Cardiac muscle cell (in vitro differentiated cells and primary cell): Measurements from ENCODE around the gene ZCCHC18. TPM values are rescaled to one million over a fixed set of nuclear protein-coding genes. Genes with fewer than 3 reads are reported as not detected.

Experiments
- DNase-seq, 2 donors: peaks; one replicate each; pipeline versions ENCODE4 v3.0.0 to v3.0.0-alpha.2; 2010 to 2017; ENCODE audit warnings: low read depth in 1 of 2, low spot score in 1 of 2
- H3K27ac ChIP-seq: fragments of 200-600 bp; sonication (generic); 2 replicates; pipeline ENCODE4 v1.5.1; 2016
- H3K27me3 ChIP-seq: fragments of 200-600 bp; sonication (generic); 2 replicates; pipeline ENCODE4 v1.6.0; 2016; ENCODE audit warnings: control low read depth
- H3K36me3 ChIP-seq: fragments of 200-600 bp; sonication (generic); 2 replicates; pipeline ENCODE4 v1.5.1; 2016; ENCODE audit warnings: control low read depth
- H3K4me1 ChIP-seq: fragments of 200-600 bp; sonication (generic); 2 replicates; pipeline ENCODE4 v1.8.1; 2017; ENCODE audit warnings: low read depth, mild to moderate bottlenecking, mixed run types
- H3K4me3 ChIP-seq: fragments of 200-600 bp; sonication (generic); 2 replicates; pipeline ENCODE4 v1.5.1; 2016; ENCODE audit warnings: mild to moderate bottlenecking
- H3K9me3 ChIP-seq: fragments of 200-600 bp; sonication (generic); 2 replicates; pipeline ENCODE4 v1.5.1; 2017; ENCODE audit warnings: low read depth, mild to moderate bottlenecking, control low read depth
- polyA plus RNA-seq: library from polyadenylated mRNA; unstranded; fragments of >200 nt; fragmentation: Nextera tagmentation; extraction: Ambion mirVana; gene quantifications from 2 replicates; pipeline ENCODE4 v1.2.1, GENCODE V29; 2016
- total RNA-seq: library from RNA; depleted of rRNA; stranded (reverse); fragments of >200 nt; gene quantifications from 2 replicates; pipeline ENCODE4 v1.2.3, GENCODE V29; 2016
- TF ChIP-seq, protein P1 (sequence below): IDR thresholded peaks from 2 replicates; pipeline ENCODE4 v1.5.1; 2012; ENCODE audit warnings: low read depth, mild to moderate bottlenecking, low read length

ZCCHC18 gene
- total and polyA plus RNA-seq, 2 experiments from 2014 or later = 4.1 to 5.5 TPM

DNA sequence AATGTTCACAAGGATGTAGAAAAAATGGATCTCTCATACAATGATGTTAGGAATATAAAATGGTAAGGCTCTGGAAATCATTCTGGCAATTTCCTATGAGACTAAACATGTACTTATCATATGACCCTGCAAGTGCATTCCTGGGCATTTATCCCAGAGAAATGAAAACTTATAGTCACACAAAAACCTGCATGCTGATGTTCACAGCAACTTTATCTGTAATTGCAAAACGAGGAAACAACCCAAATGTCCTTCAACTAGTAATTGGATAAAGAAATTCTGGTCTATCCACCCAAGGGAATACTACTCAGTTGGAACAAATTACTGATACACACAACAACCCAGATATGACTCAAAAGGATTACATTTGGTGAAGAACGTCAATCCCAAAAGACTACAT lies 14.5 kb downstream of the ZCCHC18 start:
- H3K36me3 ChIP-seq = no peaks in the 10 kb centered on the region

DNA sequence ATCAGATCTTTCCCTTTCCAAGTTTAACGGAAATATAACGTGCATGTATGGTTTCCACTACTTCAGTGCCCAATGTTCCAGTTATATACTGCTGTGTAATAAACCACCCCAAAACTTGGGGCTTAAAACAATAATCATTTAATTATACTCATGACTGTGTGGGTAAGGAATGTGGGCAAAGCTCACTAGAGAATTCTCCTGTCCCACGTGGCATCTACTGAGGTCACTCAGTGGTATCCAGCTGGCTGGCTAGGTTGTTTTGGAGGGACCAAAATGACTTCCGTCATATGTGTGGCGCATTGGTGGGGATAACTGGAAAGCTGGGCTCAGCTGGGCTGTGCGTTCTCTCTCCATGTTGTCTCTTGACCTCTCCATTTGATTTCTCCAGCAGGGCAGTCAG lies 18.5 kb downstream of the ZCCHC18 start:
- Histone ChIP-seq H3K36me3 (no peaks in the 10 kb centered on the region), H3K9me3 (no peaks in the 10 kb centered on the region), H3K27me3 (no peaks in the 10 kb centered on the region), H3K4me1 (no peaks in the 10 kb centered on the region), H3K27ac (no peak overlapping the region), H3K4me3 (no peak overlapping the region)
- TF ChIP-seq, protein P1, sequence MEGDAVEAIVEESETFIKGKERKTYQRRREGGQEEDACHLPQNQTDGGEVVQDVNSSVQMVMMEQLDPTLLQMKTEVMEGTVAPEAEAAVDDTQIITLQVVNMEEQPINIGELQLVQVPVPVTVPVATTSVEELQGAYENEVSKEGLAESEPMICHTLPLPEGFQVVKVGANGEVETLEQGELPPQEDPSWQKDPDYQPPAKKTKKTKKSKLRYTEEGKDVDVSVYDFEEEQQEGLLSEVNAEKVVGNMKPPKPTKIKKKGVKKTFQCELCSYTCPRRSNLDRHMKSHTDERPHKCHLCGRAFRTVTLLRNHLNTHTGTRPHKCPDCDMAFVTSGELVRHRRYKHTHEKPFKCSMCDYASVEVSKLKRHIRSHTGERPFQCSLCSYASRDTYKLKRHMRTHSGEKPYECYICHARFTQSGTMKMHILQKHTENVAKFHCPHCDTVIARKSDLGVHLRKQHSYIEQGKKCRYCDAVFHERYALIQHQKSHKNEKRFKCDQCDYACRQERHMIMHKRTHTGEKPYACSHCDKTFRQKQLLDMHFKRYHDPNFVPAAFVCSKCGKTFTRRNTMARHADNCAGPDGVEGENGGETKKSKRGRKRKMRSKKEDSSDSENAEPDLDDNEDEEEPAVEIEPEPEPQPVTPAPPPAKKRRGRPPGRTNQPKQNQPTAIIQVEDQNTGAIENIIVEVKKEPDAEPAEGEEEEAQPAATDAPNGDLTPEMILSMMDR = no peak
- no peak for DNase-seq

More for the DNA sequence above, 14.5 kb downstream of the ZCCHC18 start:
- TF ChIP-seq, protein P1 = no peak
- no peak for DNase-seq
- no peak overlapping the region for H3K4me3 ChIP-seq
- H3K9me3 ChIP-seq = no peaks in the 10 kb centered on the region
- no peak overlapping the region for H3K27ac ChIP-seq
- no peaks in the 10 kb centered on the region for H3K4me1 ChIP-seq
- H3K27me3 ChIP-seq = no peaks in the 10 kb centered on the region

DNA sequence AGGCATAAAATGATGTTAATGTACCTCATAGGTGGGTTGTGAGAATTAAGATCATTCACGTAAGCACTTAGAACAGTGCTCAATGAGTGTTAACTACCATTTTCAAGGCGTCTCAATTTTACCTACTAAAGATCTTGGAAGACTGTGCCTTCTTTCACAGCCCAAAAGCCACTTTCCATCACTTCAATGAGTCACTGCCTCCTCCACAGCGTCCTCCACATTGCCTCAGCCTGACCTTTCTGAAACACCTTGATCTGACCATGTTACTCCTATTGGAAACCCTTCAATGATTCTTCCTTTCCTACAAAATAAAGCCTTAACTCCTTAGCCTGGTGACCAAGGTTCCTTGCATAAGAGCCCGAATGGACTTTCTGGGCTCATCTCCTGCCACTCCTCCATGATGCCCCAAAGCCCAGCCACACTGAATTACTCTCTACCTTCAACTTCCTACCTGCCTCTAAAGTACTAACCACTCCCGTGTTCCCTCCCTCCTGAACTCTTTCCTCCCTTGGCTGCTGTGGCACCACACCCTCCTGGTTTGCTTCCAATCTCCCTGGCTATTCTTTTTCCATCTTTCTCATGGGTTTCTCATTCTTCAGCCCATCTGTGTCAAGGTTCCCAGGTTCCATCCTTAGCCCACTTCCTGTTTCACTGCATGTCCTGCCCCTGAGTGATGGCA lies 22.4 kb downstream of the ZCCHC18 start:
- Histone ChIP-seq H3K4me3 (no peak overlapping the region), H3K4me1 (no peaks in the 10 kb centered on the region), H3K27me3 (no peaks in the 10 kb centered on the region), H3K27ac (no peak overlapping the region), H3K36me3 (no peaks in the 10 kb centered on the region), H3K9me3 (no peaks in the 10 kb centered on the region)
- DNase-seq = no peak
- TF ChIP-seq, protein P1 = no peak

DNA sequence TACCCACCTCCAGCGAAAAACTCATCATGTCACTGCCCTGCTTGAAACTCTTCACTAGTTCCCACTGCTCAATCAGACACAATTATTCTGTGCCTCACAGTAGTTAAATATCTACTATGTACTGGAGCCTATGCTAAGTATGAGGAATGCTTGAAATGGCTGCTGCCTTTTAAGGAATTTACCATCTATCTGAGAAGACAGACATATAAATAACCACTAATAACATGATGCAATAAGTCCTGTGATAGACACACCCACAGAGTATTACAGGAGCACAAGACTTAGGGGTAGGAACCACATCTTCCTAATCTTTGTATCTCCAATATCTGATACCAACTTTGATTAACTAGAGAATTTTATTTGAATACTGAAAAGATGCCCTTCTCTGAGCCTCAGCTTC lies 23.4 kb downstream of the ZCCHC18 start:
- Histone ChIP-seq H3K27ac (no peak overlapping the region), H3K4me1 (no peaks in the 10 kb centered on the region), H3K36me3 (no peaks in the 10 kb centered on the region), H3K9me3 (no peaks in the 10 kb centered on the region), H3K4me3 (no peak overlapping the region), H3K27me3 (no peaks in the 10 kb centered on the region)
- no peak for DNase-seq
- TF ChIP-seq, protein P1 = no peak

DNA sequence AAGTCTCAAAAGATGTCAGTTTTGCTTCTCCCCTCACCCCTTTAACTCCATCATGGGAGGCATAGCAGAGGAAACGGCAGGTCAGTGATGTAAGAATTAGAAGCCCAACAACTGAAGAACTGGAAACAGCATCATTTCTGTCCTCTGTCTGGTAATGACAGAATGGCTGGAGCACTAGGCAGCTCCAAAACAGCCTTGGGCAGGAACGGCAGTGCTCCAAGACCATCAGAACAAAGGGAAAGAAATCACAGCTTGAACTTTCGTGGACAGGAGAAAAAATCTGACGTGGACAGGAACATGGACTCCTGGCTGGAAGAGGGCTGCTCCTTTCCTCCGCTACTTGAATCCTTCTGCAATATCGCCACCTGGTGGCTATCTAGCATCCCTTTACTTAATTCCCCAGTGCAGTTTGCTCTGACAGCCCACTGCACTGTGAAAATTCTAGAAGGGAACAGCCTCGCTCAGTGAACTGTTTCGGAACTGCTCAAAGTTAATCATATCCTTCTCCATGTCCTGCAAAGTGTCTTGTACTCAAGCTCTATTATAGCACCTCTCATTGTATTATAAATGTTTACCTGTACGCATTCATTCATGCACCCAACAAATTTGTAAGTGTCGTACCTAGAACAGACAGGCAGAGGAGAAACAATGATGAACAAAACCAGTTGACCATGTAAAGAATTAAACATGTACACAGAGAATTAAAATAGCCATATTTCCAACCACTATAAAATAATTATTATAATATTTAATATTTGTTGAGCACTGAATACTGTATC lies 24.1 kb downstream of the ZCCHC18 start:
- no peaks in the 10 kb centered on the region for H3K27me3 ChIP-seq
- no peaks in the 10 kb centered on the region for H3K36me3 ChIP-seq
- no peaks in the 10 kb centered on the region for H3K4me1 ChIP-seq
- peak; percentile 92 to 94 for DNase-seq
- TF ChIP-seq, protein P1 = peak; percentile 56
- peak overlapping the region; percentile 28 for H3K4me3 ChIP-seq
- H3K9me3 ChIP-seq = no peaks in the 10 kb centered on the region
- no peak overlapping the region for H3K27ac ChIP-seq
